Measurements from ENCODE around the gene MEST.

MEST gene

GRCh38 chr7:130444751-130445407 is 47.0 kb upstream of the MEST start:
- ATAC-seq, result no peak
- TF ChIP-seq ZNF565 (CRISPR knock-in tag; conservative IDR thresholded peaks at IDR 0.05; ENCODE audit: low read depth), result no peak
- TF ChIP-seq OSR1 (CRISPR knock-in tag; IDR thresholded peaks at IDR 0.05), result no peak
- TF ChIP-seq, protein P1, sequence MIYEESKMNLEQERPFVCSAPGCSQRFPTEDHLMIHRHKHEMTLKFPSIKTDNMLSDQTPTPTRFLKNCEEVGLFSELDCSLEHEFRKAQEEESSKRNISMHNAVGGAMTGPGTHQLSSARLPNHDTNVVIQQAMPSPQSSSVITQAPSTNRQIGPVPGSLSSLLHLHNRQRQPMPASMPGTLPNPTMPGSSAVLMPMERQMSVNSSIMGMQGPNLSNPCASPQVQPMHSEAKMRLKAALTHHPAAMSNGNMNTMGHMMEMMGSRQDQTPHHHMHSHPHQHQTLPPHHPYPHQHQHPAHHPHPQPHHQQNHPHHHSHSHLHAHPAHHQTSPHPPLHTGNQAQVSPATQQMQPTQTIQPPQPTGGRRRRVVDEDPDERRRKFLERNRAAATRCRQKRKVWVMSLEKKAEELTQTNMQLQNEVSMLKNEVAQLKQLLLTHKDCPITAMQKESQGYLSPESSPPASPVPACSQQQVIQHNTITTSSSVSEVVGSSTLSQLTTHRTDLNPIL (CRISPR knock-in tag; IDR thresholded peaks at IDR 0.05; ENCODE audit: low read depth), result no peak
- no peak for TF ChIP-seq CSDC2 (CRISPR knock-in tag; IDR thresholded peaks at IDR 0.05)
- TF ChIP-seq, protein P2, sequence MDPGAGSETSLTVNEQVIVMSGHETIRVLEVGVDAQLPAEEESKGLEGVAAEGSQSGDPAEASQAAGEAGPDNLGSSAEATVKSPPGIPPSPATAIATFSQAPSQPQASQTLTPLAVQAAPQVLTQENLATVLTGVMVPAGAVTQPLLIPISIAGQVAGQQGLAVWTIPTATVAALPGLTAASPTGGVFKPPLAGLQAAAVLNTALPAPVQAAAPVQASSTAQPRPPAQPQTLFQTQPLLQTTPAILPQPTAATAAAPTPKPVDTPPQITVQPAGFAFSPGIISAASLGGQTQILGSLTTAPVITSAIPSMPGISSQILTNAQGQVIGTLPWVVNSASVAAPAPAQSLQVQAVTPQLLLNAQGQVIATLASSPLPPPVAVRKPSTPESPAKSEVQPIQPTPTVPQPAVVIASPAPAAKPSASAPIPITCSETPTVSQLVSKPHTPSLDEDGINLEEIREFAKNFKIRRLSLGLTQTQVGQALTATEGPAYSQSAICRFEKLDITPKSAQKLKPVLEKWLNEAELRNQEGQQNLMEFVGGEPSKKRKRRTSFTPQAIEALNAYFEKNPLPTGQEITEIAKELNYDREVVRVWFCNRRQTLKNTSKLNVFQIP (CRISPR knock-in tag; IDR thresholded peaks at IDR 0.05; ENCODE audit: borderline replicate concordance, low read depth), result no peak
- no peak for TF ChIP-seq ZFP30 (CRISPR knock-in tag; IDR thresholded peaks at IDR 0.05)
- TF ChIP-seq CSRNP3 (CRISPR knock-in tag; IDR thresholded peaks at IDR 0.05), result no peak
- TF ChIP-seq ZNF70 (CRISPR knock-in tag; IDR thresholded peaks at IDR 0.05), result no peak
- no peak for TF ChIP-seq GLIS3 (CRISPR knock-in tag; IDR thresholded peaks at IDR 0.05)
- TF ChIP-seq ARNTL (CRISPR knock-in tag; IDR thresholded peaks at IDR 0.05; ENCODE audit: borderline replicate concordance, low read depth), result no peak
- no peak for TF ChIP-seq ZC3H10 (CRISPR knock-in tag; IDR thresholded peaks at IDR 0.05)
- no peak for TF ChIP-seq ZNF8 (CRISPR knock-in tag; IDR thresholded peaks at IDR 0.05)
- no peak for TF ChIP-seq ISL1 (CRISPR knock-in tag; IDR thresholded peaks at IDR 0.05)
- TF ChIP-seq, protein P3, sequence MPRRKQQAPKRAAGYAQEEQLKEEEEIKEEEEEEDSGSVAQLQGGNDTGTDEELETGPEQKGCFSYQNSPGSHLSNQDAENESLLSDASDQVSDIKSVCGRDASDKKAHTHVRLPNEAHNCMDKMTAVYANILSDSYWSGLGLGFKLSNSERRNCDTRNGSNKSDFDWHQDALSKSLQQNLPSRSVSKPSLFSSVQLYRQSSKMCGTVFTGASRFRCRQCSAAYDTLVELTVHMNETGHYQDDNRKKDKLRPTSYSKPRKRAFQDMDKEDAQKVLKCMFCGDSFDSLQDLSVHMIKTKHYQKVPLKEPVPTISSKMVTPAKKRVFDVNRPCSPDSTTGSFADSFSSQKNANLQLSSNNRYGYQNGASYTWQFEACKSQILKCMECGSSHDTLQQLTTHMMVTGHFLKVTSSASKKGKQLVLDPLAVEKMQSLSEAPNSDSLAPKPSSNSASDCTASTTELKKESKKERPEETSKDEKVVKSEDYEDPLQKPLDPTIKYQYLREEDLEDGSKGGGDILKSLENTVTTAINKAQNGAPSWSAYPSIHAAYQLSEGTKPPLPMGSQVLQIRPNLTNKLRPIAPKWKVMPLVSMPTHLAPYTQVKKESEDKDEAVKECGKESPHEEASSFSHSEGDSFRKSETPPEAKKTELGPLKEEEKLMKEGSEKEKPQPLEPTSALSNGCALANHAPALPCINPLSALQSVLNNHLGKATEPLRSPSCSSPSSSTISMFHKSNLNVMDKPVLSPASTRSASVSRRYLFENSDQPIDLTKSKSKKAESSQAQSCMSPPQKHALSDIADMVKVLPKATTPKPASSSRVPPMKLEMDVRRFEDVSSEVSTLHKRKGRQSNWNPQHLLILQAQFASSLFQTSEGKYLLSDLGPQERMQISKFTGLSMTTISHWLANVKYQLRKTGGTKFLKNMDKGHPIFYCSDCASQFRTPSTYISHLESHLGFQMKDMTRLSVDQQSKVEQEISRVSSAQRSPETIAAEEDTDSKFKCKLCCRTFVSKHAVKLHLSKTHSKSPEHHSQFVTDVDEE (CRISPR knock-in tag; IDR thresholded peaks at IDR 0.05), result no peak
- TF ChIP-seq SNAI2 (CRISPR knock-in tag; IDR thresholded peaks at IDR 0.05), result no peak
- TF ChIP-seq RARB (CRISPR knock-in tag; IDR thresholded peaks at IDR 0.05), result no peak
- TF ChIP-seq TOX (CRISPR knock-in tag; IDR thresholded peaks at IDR 0.05; ENCODE audit: borderline replicate concordance), result no peak

DNA sequence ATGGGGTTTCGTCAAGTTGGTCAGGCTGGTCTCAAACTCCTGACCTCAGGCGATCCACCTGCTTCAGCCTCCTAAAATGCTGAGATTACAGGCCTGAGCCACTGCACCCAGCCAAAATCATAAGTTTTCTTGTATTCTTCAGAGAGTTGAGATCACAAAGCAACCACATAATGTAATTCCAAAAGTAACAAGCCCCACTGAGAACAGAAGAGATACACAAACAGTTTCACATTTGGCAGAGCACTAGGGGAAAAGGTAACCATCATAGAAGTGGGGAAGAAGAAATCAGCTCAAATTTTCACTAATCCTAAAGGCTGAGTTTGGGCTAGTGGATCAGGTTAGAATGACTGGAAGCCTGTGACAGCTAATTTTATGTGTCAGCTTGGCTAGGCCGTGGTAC is 45.6 kb upstream of the MEST start:
- TF ChIP-seq ISL1 (CRISPR knock-in tag; IDR thresholded peaks at IDR 0.05), result no peak
- TF ChIP-seq PPARA (CRISPR knock-in tag; IDR thresholded peaks at IDR 0.05; ENCODE audit: borderline replicate concordance), result no peak
- no peak for TF ChIP-seq ZNF8 (CRISPR knock-in tag; IDR thresholded peaks at IDR 0.05)
- TF ChIP-seq BACH2 (CRISPR knock-in tag; IDR thresholded peaks at IDR 0.05; ENCODE audit: borderline replicate concordance), result no peak
- TF ChIP-seq ZNF70 (CRISPR knock-in tag; IDR thresholded peaks at IDR 0.05), result no peak
- no peak for TF ChIP-seq OSR1 (CRISPR knock-in tag; IDR thresholded peaks at IDR 0.05)
- TF ChIP-seq, protein P2 (CRISPR knock-in tag; IDR thresholded peaks at IDR 0.05; ENCODE audit: borderline replicate concordance, low read depth), result no peak
- TF ChIP-seq ZFP30 (CRISPR knock-in tag; IDR thresholded peaks at IDR 0.05), result no peak
- no peak for TF ChIP-seq ESRRG (CRISPR knock-in tag; IDR thresholded peaks at IDR 0.05)
- no peak for TF ChIP-seq RARB (CRISPR knock-in tag; IDR thresholded peaks at IDR 0.05)
- TF ChIP-seq, protein P3 (CRISPR knock-in tag; IDR thresholded peaks at IDR 0.05), result no peak
- TF ChIP-seq ZC3H10 (CRISPR knock-in tag; IDR thresholded peaks at IDR 0.05), result no peak
- TF ChIP-seq CSDC2 (CRISPR knock-in tag; IDR thresholded peaks at IDR 0.05), result no peak
- no peak for TF ChIP-seq SNAI2 (CRISPR knock-in tag; IDR thresholded peaks at IDR 0.05)
- no peak for TF ChIP-seq ARNTL (CRISPR knock-in tag; IDR thresholded peaks at IDR 0.05; ENCODE audit: borderline replicate concordance, low read depth)
- TF ChIP-seq TCF4 (CRISPR knock-in tag; IDR thresholded peaks at IDR 0.05; ENCODE audit: borderline replicate concordance), result no peak
- TF ChIP-seq, protein P1 (CRISPR knock-in tag; IDR thresholded peaks at IDR 0.05; ENCODE audit: low read depth), result no peak
- TF ChIP-seq PATZ1 (CRISPR knock-in tag; IDR thresholded peaks at IDR 0.05; ENCODE audit: borderline replicate concordance), result no peak
- TF ChIP-seq TOX (CRISPR knock-in tag; IDR thresholded peaks at IDR 0.05; ENCODE audit: borderline replicate concordance), result no peak
- no peak for ATAC-seq

Data from SK-N-SH treated with all-trans-retinoic acid at 6 μM for 48 hours (cell line).